SK-N-SH treated with all-trans-retinoic acid at 6 μM for 48 hours (cell line): Measurements from ENCODE around the gene RAPGEF5.

Source experiments
- ATAC-seq: fragments of 200-7000 bp; cut with Tn5 transposase; 3 replicates; pipeline ENCODE4 v1.9.1; 2020; ENCODE audit warnings: mild to moderate bottlenecking, moderate library complexity
- ARNTL ChIP-seq: fragments of 450-650 bp; formaldehyde crosslinking; IDR thresholded peaks from 2 replicates; pipeline ENCODE4 v1.5.0; 2020; ENCODE audit warnings: low read depth, mild to moderate bottlenecking, moderate library complexity, borderline replicate concordance
- BACH2 ChIP-seq: fragments of 250-450 bp; sonication (Bioruptor Pico); IDR thresholded peaks from 2 replicates; pipeline ENCODE4 v1.9.0; 2021; ENCODE audit warnings: mild to moderate bottlenecking, borderline replicate concordance
- CREB5 ChIP-seq: fragments of 250-450 bp; sonication (Bioruptor Pico); IDR thresholded peaks from 2 replicates; pipeline ENCODE4 v1.5.1; 2020; ENCODE audit warnings: low read depth, mild to moderate bottlenecking, moderate library complexity
- CSDC2 ChIP-seq: fragments of 250-450 bp; sonication (Bioruptor Pico); IDR thresholded peaks from 2 replicates; pipeline ENCODE4 v1.5.0; 2020; ENCODE audit warnings: mild to moderate bottlenecking, moderate library complexity
- ESRRG ChIP-seq: fragments of 250-450 bp; sonication (Bioruptor Pico); IDR thresholded peaks from 2 replicates; pipeline ENCODE4 v1.6.1; 2021; ENCODE audit warnings: mild to moderate bottlenecking
- GLIS3 ChIP-seq: fragments of 250-450 bp; sonication (Bioruptor Pico); IDR thresholded peaks from 2 replicates; pipeline ENCODE4 v1.5.0; 2020; ENCODE audit warnings: mild to moderate bottlenecking, moderate library complexity
- ISL1 ChIP-seq: fragments of 250-450 bp; sonication (Bioruptor Pico); IDR thresholded peaks from 2 replicates; pipeline ENCODE4 v2.1.2; 2022; ENCODE audit warnings: mild to moderate bottlenecking, moderate library complexity
- OSR1 ChIP-seq: fragments of 250-450 bp; sonication (Bioruptor Pico); IDR thresholded peaks from 2 replicates; pipeline ENCODE4 v1.8.0; 2022; ENCODE audit warnings: moderate library complexity, mild to moderate bottlenecking, inconsistent platforms
- POU6F1 ChIP-seq: fragments of 250-450 bp; sonication (Bioruptor Pico); IDR thresholded peaks from 2 replicates; pipeline ENCODE4 v1.8.0; 2021; ENCODE audit warnings: low read depth, mild to moderate bottlenecking, moderate library complexity, borderline replicate concordance
- PPARA ChIP-seq: fragments of 250-450 bp; sonication (Bioruptor Pico); IDR thresholded peaks from 2 replicates; pipeline ENCODE4 v1.5.0; 2020; ENCODE audit warnings: mild to moderate bottlenecking, borderline replicate concordance
- RARB ChIP-seq: fragments of 250-450 bp; sonication (Bioruptor Pico); IDR thresholded peaks from 2 replicates; pipeline ENCODE4 v1.8.0; 2021; ENCODE audit warnings: mild to moderate bottlenecking, moderate library complexity
- SNAI2 ChIP-seq: fragments of 250-450 bp; sonication (Bioruptor Pico); IDR thresholded peaks from 2 replicates; pipeline ENCODE4 v1.5.0; 2020; ENCODE audit warnings: mild to moderate bottlenecking, moderate library complexity
- TCF4 ChIP-seq: fragments of 250-450 bp; sonication (Bioruptor Pico); IDR thresholded peaks from 2 replicates; pipeline ENCODE4 v1.8.0; 2021; ENCODE audit warnings: mild to moderate bottlenecking, moderate library complexity, borderline replicate concordance
- TOX ChIP-seq: fragments of 250-450 bp; sonication (Bioruptor Pico); IDR thresholded peaks from 2 replicates; pipeline ENCODE4 v1.8.0; 2021; ENCODE audit warnings: mild to moderate bottlenecking, moderate library complexity, borderline replicate concordance
- TSHZ2 ChIP-seq: fragments of 250-450 bp; sonication (Bioruptor Pico); IDR thresholded peaks from 2 replicates; pipeline ENCODE4 v1.5.0; 2020; ENCODE audit warnings: mild to moderate bottlenecking, moderate library complexity
- ZFP3 ChIP-seq: fragments of 250-450 bp; sonication (Bioruptor Pico); IDR thresholded peaks from 2 replicates; pipeline ENCODE4 v1.5.0; 2020; ENCODE audit warnings: mild to moderate bottlenecking, moderate library complexity
- ZFP30 ChIP-seq: fragments of 450-650 bp; formaldehyde crosslinking; IDR thresholded peaks from 2 replicates; pipeline ENCODE4 v1.5.0; 2022; ENCODE audit warnings: mild to moderate bottlenecking, moderate library complexity
- ZNF565 ChIP-seq: fragments of 450-650 bp; formaldehyde crosslinking; conservative IDR thresholded peaks from 2 replicates; pipeline ENCODE4 v1.5.0; 2020; ENCODE audit warnings: low read depth, mild to moderate bottlenecking, moderate library complexity
- ZNF70 ChIP-seq: fragments of 450-650 bp; formaldehyde crosslinking; IDR thresholded peaks from 2 replicates; pipeline ENCODE4 v1.5.0; 2020; ENCODE audit warnings: mild to moderate bottlenecking, moderate library complexity
- ZNF8 ChIP-seq: fragments of 450-650 bp; formaldehyde crosslinking; IDR thresholded peaks from 2 replicates; pipeline ENCODE4 v1.5.0; 2020; ENCODE audit warnings: mild to moderate bottlenecking, moderate library complexity

Gene RAPGEF5

GRCh38 chr7:22129819-22130580 lies 227.0 kb downstream of the RAPGEF5 start:
- ATAC-seq, result no peak
- TF ChIP-seq ZNF8 (CRISPR knock-in tag) (no peak), CSDC2 (CRISPR knock-in tag) (no peak), POU6F1 (CRISPR knock-in tag) (no peak), PPARA (CRISPR knock-in tag) (no peak), ZNF70 (CRISPR knock-in tag) (no peak), ZFP30 (CRISPR knock-in tag) (no peak), TOX (CRISPR knock-in tag) (no peak), ARNTL (CRISPR knock-in tag) (no peak), RARB (no peak), TCF4 (CRISPR knock-in tag) (no peak), TSHZ2 (CRISPR knock-in tag) (no peak), ESRRG (no peak), ZFP3 (no peak), SNAI2 (CRISPR knock-in tag) (no peak), ISL1 (CRISPR knock-in tag) (no peak), OSR1 (CRISPR knock-in tag) (no peak), BACH2 (CRISPR knock-in tag) (no peak), CREB5 (no peak), GLIS3 (CRISPR knock-in tag) (no peak)

- TF ChIP-seq BACH2 (CRISPR knock-in tag) (no peak), PPARA (CRISPR knock-in tag) (no peak), POU6F1 (CRISPR knock-in tag) (no peak), TOX (CRISPR knock-in tag) (no peak), ZNF565 (CRISPR knock-in tag) (no peak), ZFP30 (CRISPR knock-in tag) (no peak), TSHZ2 (CRISPR knock-in tag) (no peak), TCF4 (CRISPR knock-in tag) (no peak), CREB5 (no peak)
- ATAC-seq, result no peak
Observed at GRCh38 chr7:22129166-22129565, 227.8 kb downstream of the RAPGEF5 start.
